ENCODE data around the gene MAX.

DNA sequence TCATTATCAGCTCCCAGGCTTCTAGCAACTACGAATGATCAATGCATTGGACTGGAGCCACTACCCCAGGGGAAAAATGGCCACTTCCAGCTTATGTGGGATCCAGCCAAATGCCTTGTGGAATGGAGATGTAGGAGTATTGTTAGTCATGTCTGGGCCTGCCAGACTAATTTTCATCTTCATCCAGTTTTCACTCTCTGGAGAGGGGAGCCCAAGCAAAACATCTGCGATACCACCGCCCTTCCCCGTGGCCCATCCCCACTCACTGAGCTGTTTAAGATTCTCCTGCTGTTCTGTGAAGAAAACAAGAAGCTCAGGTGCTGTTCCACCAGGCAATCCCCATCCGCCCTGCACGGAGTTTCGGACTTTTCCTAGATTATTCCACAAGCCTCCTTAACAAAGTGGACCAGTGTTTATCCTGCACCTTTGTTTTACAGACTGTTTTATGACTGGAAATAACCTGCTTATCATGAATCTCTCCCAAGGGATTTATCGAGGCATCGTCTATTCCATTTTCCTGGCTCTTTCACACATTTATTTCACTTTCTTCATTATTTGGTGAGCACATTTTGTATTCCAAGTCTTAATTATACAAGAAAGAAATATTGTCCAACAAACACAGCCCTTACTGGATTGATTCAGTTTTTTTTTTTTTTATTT, 35.5 kb upstream of the MAX start:
- TF ChIP-seq, protein P1, sequence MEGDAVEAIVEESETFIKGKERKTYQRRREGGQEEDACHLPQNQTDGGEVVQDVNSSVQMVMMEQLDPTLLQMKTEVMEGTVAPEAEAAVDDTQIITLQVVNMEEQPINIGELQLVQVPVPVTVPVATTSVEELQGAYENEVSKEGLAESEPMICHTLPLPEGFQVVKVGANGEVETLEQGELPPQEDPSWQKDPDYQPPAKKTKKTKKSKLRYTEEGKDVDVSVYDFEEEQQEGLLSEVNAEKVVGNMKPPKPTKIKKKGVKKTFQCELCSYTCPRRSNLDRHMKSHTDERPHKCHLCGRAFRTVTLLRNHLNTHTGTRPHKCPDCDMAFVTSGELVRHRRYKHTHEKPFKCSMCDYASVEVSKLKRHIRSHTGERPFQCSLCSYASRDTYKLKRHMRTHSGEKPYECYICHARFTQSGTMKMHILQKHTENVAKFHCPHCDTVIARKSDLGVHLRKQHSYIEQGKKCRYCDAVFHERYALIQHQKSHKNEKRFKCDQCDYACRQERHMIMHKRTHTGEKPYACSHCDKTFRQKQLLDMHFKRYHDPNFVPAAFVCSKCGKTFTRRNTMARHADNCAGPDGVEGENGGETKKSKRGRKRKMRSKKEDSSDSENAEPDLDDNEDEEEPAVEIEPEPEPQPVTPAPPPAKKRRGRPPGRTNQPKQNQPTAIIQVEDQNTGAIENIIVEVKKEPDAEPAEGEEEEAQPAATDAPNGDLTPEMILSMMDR (IDR thresholded peaks at IDR 0.05): no peak
- no peak for TF ChIP-seq EP300 (IDR thresholded peaks at IDR 0.05)
